Stimulated activated CD8-positive, alpha-beta memory T cell treated with anti-CD3 and anti-CD28 coated beads, Interleukin-15, amount 100 ng/mL, for 4 hours (primary cell): ENCODE results near the gene ANKRD44.

Experiments used
- DNase-seq, 2 donors: peaks; one replicate each; pipeline ENCODE4 v3.0.0-alpha.2; 2020; ENCODE audit warnings: low read depth in 2 of 2

The ANKRD44 gene

DNA sequence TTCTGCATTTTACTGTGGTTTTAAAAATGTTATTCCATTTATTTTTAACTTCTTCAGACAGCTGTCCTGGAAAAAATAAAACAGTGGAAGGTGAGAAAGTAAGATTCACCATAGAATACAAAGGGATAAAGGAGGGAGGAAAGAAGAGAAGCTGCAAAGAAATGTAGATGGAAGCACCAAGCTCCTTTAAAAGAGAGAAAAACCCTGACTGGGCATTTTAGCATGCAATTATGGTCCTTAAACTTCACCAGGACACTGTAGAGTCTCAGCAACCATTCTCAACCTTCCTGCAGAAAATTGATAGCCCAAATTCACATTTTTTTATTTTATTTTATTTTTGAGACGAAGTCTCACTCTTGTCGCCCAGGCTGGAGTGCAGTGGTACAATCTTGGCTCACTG lies 11.6 kb upstream of the ANKRD44 start:
- no peak for DNase-seq

- DNase-seq = no peak
These were observed 4.8 kb upstream of the ANKRD44 start for GRCh38 chr2:197315371-197315770.

GRCh38 chr2:197312186-197312585 lies 1.6 kb upstream of the ANKRD44 start:
- no peak for DNase-seq

GRCh38 chr2:197311421-197312033 lies 947 bp upstream of the ANKRD44 start:
- DNase-seq = no peak

- no peak for DNase-seq
These were observed 424 bp upstream of the ANKRD44 start for GRCh38 chr2:197310987-197311420.

DNA sequence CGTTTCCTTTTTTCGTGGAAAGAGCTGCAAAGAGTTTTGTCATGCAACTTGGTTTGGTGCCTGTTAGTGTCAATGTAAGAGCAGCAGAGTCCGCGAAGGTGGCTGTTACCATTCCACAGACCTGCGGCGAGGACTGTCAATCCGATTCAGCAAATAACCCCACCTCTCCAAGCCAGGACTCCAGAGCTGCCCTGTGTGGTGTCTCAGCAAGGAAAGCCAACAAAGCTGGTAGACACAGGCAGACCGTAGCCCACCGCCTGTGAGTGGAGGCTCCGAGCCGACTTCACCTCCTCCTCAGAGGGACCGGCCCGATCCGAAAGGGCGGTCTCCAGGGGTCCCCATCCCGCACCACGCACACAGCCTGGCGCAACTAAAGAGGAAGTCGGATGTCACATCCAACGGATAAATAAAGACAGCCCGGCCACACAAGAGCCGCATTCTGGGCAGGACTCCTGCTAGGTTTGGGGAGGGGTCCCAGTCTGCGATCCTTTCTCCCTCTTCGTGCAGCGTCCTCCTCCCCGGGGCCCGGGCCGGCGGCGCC lies 819 bp downstream of the ANKRD44 start:
- peak; percentile 42 to 50 for DNase-seq

GRCh38 chr2:197308996-197309690 lies 1.4 kb downstream of the ANKRD44 start:
- no peak for DNase-seq

- DNase-seq = no peak
These were observed 2.0 kb downstream of the ANKRD44 start for GRCh38 chr2:197308585-197308984.

GRCh38 chr2:197307933-197308521 lies 2.6 kb downstream of the ANKRD44 start:
- DNase-seq = peak in 1 of 2 donors; percentile 39

- no peak for DNase-seq
These were observed 3.2 kb downstream of the ANKRD44 start for GRCh38 chr2:197307236-197307932.

DNA sequence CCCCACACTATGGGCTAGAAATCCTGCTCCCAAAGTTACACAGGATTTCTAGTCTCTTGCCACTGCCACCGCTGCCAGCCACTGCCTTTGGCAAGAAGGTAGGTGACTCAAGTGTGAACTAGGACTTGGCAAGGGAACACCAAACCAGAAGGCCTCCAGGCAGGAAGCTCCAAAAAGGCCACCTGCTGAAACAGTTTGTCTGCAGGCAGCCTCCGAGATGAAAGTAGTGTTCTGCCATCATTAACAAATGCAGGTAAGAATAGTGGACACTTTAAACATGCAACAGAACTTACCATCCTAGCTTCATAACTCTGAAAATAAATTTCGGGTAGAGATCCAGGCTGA lies 3.9 kb downstream of the ANKRD44 start:
- no peak for DNase-seq

DNA sequence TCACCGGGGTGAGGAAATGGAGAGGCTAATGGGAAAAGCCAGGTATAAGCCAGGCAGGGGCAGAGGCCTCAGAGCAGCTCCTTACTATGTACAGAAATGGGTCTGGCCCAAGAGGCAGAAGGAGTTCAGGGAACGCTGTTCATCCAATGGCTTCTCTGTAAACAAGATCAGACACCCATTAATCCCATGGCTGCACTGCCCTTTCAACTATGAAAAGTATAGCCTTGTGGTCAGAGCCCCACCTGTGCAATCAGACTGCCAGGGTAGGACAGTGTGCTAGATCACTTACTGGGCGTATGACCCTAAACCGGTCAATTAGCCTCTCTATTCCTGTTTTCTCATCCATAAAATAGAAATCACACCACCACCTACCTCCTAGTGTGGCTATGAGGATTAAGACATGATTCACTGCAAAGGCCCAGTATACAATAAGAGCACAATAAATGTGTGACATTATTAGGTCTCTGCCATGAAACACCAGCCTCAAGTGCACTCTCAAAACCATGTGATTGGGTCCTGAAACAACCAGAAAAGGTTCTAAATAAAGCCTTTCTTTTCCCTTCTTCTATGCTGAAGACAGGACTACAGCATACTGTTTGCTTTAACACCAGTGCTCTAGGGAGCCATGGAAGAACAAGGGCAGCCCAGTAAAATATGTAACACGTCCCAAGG lies 4.4 kb downstream of the ANKRD44 start:
- DNase-seq = no peak

DNA sequence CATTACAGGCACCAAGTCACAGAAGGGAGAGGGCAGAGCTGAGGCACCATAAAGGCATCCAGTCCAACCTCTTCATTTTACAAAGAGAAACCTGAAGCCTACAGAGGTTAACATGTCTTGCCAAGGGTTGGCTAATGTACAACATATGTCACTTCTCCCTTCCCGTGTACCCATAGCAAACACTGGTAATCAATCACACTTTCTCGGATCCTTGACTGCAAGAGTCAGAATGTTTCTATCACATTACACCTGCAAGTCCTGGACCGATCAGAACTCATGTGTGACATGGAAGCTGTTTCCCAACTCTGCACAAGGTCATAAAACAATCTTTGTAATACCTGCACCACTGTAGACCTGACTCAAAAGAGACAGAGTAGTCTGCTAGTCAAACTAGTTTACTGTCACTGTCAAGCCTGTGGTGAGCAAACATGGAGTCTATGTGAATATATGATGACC lies 6.0 kb downstream of the ANKRD44 start:
- DNase-seq = no peak

GRCh38 chr2:197300139-197300538 lies 10.4 kb downstream of the ANKRD44 start:
- DNase-seq = no peak

DNA sequence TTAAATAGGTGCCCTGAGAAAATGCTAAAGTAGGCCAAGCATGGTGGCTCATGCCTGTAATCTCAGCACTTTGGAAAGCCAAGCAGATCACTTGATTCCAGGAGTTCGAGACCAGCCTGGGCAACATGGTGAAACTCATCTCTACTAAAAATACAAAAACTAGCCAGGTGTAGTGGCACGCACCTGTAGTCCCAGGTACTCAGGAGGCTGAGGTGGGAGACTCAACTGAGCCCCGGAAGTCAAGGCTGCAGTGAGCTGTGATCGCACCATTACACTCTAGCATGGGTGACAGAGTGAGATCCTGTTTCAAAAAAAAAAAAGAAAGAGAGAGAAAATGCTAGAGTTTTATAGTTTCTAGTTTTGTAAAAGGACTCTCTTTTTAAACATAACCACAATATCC lies 12.0 kb downstream of the ANKRD44 start:
- no peak for DNase-seq

DNA sequence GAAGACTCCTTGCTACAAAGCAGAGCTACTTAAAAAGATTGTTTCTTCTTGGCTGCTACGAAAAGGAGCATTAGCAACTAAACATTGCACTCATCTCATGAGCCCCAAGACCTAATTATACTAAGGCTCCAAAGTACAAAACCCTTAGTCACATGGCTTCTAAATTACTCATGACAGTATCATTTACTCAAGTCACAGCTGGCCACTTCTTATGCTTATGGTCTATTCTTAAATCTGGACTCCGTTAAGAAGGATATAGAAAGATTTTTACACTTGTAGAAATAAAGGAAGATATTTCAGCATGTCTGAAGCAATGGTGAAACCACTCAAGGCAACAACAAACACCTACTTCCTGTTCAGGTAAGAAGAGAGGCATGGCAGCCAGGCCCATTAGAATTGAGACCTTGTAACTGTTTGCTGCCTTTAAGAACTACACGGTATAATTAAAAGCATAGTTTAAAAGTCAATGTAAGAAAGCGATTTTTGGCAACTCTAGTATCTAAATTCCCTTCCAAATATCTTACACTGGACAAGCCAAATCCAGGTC lies 12.7 kb downstream of the ANKRD44 start:
- no peak for DNase-seq

DNA sequence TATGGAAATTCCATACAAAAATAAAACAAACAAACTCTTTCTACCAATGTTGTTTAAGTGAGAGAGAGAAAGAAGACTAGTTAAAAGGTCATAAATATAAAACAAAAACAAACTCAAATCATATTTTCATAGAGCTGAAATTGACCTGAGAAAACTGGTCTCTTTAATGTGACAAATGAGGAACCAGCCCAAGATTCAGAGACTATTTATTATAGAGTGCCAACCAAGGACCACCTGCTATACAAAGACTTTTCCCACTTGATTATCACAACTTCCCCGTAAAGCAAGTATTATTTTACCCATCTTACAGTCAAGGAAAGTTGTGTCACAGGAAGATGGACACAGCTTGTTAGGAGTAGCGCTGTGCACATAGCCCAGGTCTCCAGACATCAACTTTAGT lies 13.3 kb downstream of the ANKRD44 start:
- no peak for DNase-seq

- no peak for DNase-seq
These were observed 13.7 kb downstream of the ANKRD44 start for GRCh38 chr2:197296835-197297234.

- DNase-seq = no peak
These were observed 16.3 kb downstream of the ANKRD44 start for GRCh38 chr2:197294260-197294659.

DNA sequence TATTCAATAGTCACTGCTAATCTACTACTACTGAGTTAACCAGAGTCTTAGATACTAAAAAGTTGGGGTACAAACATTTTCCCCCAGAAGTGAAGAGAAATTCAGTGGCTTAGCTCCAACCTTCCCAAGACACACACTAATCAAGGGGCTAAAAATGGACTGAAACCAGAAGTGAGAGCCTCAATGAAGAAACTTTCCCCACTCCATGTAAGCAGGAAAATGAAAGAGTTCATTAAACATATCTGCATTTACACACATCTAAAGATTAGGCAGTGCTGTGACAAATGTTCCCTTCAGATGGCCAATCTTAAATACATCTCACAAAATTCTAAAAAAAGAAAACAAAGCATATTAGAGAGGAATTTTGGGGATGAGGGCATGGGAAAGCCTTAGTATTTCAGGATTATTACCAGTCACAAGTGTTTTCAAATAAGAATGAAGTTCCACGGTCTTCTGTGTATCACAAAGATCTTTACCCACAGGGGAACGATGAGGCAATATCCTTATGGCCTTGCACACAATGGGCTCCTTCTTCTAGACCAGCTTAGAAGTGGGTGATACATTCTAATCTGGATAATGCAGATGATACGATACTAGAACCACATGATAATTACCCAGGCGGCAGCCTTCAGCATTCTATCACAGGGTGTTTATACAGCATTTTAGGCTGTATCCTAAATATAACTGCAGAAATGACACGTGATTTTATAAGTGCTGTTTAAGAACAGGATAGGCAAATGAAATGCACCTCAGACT lies 17.1 kb downstream of the ANKRD44 start:
- no peak for DNase-seq

- DNase-seq = no peak
These were observed 18.0 kb downstream of the ANKRD44 start for GRCh38 chr2:197292619-197293018.
